ENCODE results near the gene ELAVL2.

Gene ELAVL2

DNA sequence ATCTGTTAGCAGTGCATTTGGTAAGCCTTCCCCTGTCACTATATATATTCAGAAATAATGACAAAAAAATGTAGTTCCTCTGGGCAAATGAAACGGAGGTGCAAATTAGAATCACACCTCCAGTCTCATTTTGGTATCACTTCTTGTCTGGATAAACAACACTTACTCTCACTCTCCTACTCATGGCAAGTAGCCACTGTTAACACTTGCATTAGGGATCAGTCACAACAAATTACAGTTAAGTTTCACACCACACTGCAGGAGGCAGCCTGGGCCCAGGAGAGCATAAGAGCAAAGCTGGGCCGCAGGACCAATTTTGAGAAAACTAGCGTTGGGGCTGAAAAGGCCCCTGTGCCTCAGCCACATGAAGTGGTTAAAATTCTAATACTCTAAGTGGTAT is 161.0 kb downstream of the ELAVL2 start:
- H3K4me1 ChIP-seq (ENCODE audit: low read depth, poor library complexity, severe bottlenecking), result no peaks in the 10 kb centered on the region
- H3K27me3 ChIP-seq (ENCODE audit: insufficient read depth, low read depth), result no peaks in the 10 kb centered on the region
- H2AFZ ChIP-seq (ENCODE audit: low read depth), result no peak overlapping the region
- no peaks in the 10 kb centered on the region for H3K79me2 ChIP-seq (ENCODE audit: insufficient read depth, low read depth)
- H3K4me3 ChIP-seq (IDR thresholded peaks at IDR 0.05; ENCODE audit: insufficient read depth, low read depth, low read length), result no peak overlapping the region
- H3K36me3 ChIP-seq (ENCODE audit: insufficient read depth), result no peaks in the 10 kb centered on the region
- no peaks in the 10 kb centered on the region for H4K20me1 ChIP-seq (ENCODE audit: insufficient read depth)
- H3K27ac ChIP-seq, result no peak overlapping the region
- no peak overlapping the region for H3K9ac ChIP-seq
- no peak overlapping the region for H3K4me2 ChIP-seq
- TF ChIP-seq, protein P1, sequence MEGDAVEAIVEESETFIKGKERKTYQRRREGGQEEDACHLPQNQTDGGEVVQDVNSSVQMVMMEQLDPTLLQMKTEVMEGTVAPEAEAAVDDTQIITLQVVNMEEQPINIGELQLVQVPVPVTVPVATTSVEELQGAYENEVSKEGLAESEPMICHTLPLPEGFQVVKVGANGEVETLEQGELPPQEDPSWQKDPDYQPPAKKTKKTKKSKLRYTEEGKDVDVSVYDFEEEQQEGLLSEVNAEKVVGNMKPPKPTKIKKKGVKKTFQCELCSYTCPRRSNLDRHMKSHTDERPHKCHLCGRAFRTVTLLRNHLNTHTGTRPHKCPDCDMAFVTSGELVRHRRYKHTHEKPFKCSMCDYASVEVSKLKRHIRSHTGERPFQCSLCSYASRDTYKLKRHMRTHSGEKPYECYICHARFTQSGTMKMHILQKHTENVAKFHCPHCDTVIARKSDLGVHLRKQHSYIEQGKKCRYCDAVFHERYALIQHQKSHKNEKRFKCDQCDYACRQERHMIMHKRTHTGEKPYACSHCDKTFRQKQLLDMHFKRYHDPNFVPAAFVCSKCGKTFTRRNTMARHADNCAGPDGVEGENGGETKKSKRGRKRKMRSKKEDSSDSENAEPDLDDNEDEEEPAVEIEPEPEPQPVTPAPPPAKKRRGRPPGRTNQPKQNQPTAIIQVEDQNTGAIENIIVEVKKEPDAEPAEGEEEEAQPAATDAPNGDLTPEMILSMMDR (conservative IDR thresholded peaks at IDR 0.05; ENCODE audit: low read depth, low read length), result no peak

DNA sequence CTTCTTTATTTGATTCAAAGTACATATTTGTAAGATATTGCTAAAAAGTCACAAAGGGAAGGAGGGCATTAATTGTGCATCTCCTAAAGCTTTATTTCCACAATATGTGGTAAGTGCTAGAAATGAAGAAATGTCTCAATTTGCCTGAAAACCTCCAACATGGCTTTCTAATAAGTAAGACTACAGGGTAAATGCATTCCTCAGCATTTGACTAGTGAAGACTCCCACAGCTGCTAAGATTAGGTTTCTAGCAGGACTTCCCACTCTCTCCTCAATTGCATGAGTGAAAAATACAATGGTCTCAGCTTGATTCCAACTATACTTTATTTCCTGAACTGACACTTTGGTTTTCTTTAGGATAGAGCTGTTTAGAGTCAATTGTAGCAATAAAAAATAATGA is 162.1 kb downstream of the ELAVL2 start:
- H3K4me3 ChIP-seq (IDR thresholded peaks at IDR 0.05; ENCODE audit: insufficient read depth, low read depth, low read length), result no peak overlapping the region
- H3K9ac ChIP-seq, result no peak overlapping the region
- H4K20me1 ChIP-seq (ENCODE audit: insufficient read depth), result no peaks in the 10 kb centered on the region
- TF ChIP-seq, protein P1 (conservative IDR thresholded peaks at IDR 0.05; ENCODE audit: low read depth, low read length), result no peak
- no peaks in the 10 kb centered on the region for H3K27me3 ChIP-seq (ENCODE audit: insufficient read depth, low read depth)
- H3K79me2 ChIP-seq (ENCODE audit: insufficient read depth, low read depth), result no peaks in the 10 kb centered on the region
- no peaks in the 10 kb centered on the region for H3K36me3 ChIP-seq (ENCODE audit: insufficient read depth)
- H3K27ac ChIP-seq, result no peak overlapping the region
- H2AFZ ChIP-seq (ENCODE audit: low read depth), result no peak overlapping the region
- H3K4me1 ChIP-seq (ENCODE audit: low read depth, poor library complexity, severe bottlenecking), result no peaks in the 10 kb centered on the region
- no peak overlapping the region for H3K4me2 ChIP-seq

DNA sequence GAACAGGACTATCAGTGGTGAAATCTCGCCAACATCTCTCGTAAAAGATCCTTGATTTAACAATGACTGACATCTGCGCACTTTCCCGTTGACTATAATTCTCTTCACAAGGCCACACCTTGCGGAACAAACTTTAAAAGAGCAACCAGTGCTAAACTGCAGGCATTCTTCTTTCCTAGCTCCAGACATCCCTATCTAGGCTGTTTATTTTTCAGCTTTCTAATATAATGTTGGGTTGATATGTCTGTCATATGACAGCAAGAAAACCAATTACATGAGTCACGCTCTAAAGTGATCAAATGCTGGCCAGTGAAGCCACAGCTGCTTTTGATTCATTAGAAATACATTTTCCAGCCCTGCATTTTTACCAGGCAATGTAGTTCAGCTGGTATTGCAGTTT is 162.5 kb downstream of the ELAVL2 start:
- no peak overlapping the region for H2AFZ ChIP-seq (ENCODE audit: low read depth)
- H3K4me2 ChIP-seq, result no peak overlapping the region
- no peaks in the 10 kb centered on the region for H3K79me2 ChIP-seq (ENCODE audit: insufficient read depth, low read depth)
- no peak overlapping the region for H3K27ac ChIP-seq
- no peak overlapping the region for H3K4me3 ChIP-seq (IDR thresholded peaks at IDR 0.05; ENCODE audit: insufficient read depth, low read depth, low read length)
- H3K36me3 ChIP-seq (ENCODE audit: insufficient read depth), result no peaks in the 10 kb centered on the region
- H4K20me1 ChIP-seq (ENCODE audit: insufficient read depth), result no peaks in the 10 kb centered on the region
- TF ChIP-seq, protein P1 (conservative IDR thresholded peaks at IDR 0.05; ENCODE audit: low read depth, low read length), result no peak
- no peaks in the 10 kb centered on the region for H3K4me1 ChIP-seq (ENCODE audit: low read depth, poor library complexity, severe bottlenecking)
- no peaks in the 10 kb centered on the region for H3K27me3 ChIP-seq (ENCODE audit: insufficient read depth, low read depth)
- H3K9ac ChIP-seq, result no peak overlapping the region

GRCh38 chr9:23663125-23663524 is 162.9 kb downstream of the ELAVL2 start:
- Histone ChIP-seq H3K79me2 (ENCODE audit: insufficient read depth, low read depth) (no peaks in the 10 kb centered on the region), H3K4me1 (ENCODE audit: low read depth, poor library complexity, severe bottlenecking) (no peaks in the 10 kb centered on the region), H4K20me1 (ENCODE audit: insufficient read depth) (no peaks in the 10 kb centered on the region), H3K27me3 (ENCODE audit: insufficient read depth, low read depth) (no peaks in the 10 kb centered on the region), H3K4me3 (IDR thresholded peaks at IDR 0.05; ENCODE audit: insufficient read depth, low read depth, low read length) (no peak overlapping the region), H3K27ac (no peak overlapping the region), H3K4me2 (no peak overlapping the region), H2AFZ (ENCODE audit: low read depth) (no peak overlapping the region), H3K36me3 (ENCODE audit: insufficient read depth) (no peaks in the 10 kb centered on the region), H3K9ac (no peak overlapping the region)
- TF ChIP-seq, protein P1 (conservative IDR thresholded peaks at IDR 0.05; ENCODE audit: low read depth, low read length), result no peak

Measured in KMS-11 (cell line).